ENCODE results near the gene PA2G4.

The PA2G4 gene

DNA sequence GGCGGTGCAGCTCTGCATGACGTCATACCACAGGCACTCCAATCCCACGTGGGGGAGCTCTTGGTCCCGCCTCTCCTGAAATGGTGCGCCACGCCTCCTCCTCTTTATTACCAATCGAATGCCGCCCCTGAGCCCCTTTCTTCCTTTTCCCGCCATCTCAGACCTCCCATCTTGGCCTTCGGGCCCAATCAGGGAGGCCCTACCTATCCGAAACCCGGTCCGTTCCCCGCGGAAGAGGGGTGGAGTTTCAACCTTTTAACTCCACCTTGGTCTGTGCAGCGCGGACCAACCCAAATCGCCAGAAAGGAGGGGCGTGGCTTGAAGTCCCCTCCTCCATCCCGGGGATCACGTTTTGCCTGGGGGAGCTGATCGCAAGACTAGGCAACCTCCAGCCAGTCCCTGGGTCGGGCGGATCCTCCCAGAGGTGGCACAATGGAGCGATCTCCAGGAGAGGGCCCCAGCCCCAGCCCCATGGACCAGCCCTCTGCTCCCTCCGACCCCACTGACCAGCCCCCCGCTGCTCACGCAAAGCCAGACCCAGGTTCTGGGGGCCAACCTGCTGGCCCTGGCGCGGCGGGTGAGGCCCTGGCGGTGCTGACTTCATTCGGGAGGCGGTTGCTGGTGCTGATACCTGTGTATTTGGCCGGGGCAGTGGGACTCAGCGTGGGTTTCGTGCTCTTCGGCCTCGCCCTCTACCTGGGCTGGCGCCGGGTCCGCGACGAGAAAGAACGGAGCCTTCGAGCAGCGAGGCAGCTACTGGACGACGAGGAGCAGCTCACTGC is 23.7 kb downstream of the PA2G4 start, which contains the start of gene ESYT1:
Gene ESYT1, plus strand, starts transcription at position 380 of the 782 bp plus-strand sequence. Its CDS starts 53 bp downstream, at position 433.
- DNase-seq, result peak; percentile 97 to 100

DNA sequence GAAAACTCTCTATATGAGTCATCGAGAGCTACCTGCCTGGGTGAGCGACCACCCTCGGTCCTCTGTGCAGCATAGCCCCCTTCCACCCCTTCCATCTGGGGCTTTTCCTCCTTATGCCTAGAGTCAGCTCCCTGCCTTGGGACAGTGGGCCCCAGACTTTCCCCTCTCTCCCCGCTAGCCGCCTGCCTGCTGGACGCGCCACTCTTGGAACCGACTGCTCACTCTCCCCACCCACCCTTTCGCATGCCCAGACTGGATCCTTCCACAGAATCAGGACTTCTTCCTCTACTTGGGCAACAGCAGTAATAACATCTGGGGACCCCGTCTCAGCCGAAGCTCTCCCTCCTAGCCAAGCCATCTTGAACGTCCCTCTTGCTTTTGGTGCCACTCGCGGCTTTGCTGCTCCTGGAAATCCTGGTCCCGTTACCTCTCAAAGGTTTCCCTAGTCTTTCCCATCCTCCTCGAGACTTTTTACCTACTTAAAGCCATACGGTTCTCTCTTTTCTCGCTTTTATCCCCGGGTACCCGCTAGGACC is 24.4 kb downstream of the PA2G4 start:
- DNase-seq, result peak in 1 of 2 experiments; percentile 37

DNA sequence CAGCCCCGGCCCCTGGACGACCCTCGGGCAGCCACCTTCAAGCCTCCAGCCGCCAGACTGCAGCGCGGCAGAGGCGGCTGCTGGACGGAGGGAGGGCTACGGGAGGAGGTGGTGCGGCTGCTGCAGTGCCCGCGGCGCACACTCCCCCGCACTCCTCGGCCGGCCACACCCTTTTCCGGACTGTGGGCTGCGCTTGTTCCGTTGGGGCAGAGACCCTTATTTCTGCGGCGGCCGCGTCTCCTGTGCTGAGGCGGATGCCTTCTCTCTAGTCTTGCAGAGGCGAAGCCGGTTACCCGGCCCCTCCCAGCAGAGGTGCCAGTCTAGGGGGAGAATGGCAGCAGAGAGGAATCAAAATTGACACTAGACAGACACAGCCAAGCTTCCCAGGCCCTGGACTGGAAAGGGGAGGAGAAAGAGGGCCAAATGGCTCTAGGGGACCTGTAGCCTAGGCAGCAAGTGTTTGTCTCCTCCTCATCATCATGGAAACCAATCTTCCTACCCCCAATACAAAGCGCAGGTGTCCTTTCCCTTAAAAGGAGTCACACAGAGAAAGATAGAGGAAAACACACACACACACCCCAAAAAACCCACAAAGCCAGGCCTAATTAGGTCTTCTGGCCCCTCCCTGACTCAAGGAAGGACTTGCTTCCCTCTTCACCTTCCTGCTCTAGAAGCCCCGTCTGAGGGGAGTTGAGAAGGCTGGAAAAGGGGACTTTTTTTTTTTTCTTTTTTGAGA is 25.0 kb downstream of the PA2G4 start:
- DNase-seq, result peak in 1 of 2 experiments; percentile 26

DNA sequence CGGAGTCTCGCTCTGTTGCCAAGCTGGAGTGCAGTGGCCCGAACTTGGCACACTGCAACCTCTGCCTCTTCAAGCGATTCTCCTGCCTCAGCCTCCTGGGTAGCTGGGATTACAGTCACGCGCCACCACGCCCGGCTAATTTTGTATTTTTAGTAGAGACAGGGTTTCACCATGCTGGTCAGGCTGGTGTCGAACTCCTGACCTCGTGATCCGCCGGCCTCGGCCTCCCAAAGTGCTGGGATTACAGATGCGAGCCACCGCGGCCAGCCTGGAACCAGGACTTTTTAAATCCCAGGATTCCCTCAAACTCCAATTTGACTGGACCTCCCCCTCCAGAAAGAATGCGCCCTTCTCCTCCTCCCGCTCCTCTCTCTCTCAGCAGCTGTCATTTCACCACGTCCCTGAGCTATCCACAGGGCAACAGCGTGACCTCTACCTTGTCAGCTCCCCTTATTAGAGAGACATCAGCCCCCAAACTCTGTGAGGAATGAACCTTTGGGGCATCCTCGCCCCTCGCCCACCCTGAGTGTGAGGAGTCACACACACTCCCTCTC is 25.7 kb downstream of the PA2G4 start:
- DNase-seq, result no peak

DNA sequence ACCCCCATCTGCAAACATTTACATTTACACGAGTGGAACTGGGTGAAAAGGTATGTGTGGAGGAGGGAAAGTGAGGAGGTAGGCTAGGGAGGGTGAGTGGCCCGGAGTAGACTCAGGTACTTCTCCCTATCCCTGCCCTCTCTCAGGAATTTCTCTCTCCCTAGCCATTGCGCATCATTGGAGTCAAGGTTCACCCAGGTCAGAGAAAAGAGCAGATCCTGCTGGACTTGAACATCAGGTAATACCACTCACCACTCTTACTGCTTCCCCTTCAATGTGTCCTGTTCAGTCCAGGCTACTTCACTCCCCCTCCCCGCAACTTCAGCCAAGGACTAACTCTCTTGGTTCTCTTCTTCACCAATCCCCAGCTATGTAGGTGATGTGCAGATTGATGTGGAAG is 26.5 kb downstream of the PA2G4 start:
- no peak for DNase-seq

DNA sequence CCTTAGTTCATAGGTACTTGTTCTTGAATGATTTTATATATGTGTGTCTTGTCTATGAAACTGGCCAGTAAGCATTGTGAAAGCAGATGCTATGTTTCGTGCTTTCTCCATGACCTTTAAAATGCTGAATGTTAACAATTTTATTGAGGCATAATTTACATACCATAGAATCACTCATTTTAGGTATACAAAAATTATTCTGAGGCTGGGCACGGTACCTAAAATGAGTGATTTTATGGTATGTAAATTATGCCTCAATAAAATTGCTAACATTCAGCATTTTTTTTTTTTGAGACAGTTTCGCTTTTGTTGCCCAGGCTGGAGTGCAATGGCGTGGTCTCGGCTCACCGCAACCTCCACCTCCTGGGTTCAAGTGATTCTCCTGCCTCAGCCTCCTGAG is 30.5 kb downstream of the PA2G4 start:
- DNase-seq, result no peak

DNA sequence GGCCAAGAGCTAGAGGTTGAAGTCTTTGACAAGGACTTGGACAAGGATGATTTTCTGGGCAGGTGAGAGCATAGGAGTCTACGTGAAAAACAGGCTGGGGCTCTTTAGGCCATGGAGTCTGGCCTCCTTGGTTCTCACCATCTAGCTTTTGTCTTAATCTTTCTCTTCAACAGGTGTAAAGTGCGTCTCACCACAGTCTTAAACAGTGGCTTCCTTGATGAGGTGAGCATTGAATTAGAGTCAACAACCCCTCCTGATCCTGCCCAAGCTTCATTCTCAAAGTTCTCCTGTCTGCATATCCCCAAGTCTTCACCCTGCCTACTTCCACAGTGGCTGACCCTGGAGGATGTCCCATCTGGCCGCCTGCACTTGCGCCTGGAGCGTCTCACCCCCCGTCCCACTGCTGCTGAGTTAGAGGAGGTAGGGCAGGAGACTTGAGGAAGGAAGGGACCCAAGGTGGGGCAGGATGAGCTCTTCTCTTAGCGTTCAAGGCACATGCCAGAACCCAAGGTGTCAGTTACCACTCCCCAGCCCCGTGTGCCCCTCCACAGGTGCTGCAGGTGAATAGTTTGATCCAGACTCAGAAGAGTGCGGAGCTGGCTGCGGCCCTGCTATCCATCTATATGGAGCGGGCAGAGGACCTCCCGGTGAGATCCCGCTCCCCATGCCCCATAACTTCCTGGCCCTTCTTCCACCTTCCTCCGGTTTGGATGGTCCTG is 33.7 kb downstream of the PA2G4 start:
- no peak for DNase-seq

DNA sequence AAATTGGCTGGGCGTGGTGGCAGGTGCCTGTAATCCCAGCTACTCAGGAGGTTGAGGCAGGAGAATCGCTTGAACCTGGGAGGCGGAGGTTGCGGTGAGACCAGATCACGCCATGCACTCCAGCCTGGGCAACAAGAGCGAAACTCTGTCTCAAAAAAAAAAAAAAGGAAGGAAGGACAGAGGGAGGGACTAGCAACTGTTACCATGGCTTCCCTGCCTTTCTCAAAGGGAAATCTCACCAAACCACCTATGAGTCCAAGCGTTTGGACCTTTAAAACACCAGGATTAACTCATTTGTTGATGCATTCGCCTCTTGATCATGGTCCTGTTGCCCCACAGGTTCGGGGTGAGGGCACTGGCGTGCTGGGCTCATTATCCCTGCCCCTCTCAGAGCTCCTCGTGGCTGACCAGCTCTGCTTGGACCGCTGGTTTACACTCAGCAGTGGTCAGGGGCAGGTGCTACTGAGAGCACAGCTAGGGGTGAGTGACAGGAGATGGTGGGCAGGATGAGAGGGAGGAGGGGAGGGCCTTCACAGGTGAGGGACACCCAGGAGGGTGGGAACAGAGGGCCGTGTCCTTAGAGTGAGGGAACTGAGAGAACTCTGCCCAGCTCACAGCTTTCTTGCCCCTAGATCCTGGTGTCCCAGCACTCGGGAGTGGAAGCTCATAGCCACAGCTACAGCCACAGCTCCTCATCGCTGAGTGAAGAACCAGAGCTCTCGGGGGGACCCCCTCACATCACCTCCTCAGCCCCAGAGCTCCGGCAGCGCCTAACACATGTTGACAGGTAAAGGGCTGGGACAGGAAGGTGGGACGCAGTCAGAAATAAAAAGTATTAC is 37.8 kb downstream of the PA2G4 start:
- no peak for DNase-seq

DNA sequence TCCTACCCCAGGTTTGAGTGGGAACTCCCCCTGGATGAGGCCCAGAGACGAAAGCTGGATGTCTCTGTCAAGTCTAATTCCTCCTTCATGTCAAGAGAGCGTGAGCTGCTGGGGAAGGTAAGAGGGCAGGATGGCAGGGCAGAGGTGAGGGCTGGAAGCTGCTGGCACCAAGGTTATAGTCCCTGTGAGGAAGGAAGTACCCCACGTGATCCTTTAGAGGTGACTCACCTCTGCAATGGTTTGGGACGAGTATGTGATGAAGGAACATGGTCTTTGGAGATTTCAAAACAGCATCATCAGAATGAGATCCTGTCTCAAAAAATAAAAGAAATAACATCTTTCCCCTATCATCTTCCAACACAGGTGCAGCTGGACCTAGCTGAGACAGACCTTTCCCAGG is 38.9 kb downstream of the PA2G4 start:
- DNase-seq, result no peak

DNA sequence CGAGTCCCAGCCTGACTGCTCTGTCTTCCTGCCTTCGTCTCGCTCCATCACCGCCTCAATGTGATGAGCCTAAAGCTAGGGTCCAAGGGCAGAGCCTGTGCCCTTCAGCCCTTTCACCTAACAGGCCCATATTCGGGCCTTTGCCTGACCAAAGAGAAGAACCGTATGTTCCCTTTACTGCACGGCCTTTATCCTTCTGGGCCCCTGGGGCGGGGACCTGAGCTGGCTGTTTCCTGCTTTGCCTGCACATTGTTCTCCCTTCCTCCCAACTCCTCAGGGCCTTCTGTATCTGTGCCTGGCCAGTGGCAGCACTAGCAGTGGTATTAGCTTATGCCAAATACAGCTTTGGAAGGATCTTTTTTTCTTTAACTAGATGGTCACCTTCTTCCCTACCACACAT is 39.5 kb downstream of the PA2G4 start:
- no peak for DNase-seq

DNA sequence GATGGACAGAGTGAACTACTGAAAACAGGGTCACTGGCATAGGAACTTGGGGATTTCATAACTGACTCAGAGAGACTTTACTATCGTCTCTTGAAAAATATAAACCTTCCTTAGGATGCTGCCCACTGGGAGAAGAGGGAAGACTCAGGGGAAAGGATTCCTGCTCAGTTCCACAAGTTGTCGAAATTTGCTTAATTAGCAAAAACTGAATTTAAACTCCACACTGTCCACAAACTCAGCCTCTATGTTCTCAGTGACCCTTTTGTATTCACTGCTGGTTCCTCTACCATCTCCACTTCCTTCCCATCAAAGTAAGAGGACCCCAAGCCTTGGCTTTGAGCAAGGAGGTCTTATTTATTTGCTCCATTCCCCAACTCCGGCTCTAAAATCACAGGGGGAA is 40.9 kb downstream of the PA2G4 start:
- no peak for DNase-seq

DNA sequence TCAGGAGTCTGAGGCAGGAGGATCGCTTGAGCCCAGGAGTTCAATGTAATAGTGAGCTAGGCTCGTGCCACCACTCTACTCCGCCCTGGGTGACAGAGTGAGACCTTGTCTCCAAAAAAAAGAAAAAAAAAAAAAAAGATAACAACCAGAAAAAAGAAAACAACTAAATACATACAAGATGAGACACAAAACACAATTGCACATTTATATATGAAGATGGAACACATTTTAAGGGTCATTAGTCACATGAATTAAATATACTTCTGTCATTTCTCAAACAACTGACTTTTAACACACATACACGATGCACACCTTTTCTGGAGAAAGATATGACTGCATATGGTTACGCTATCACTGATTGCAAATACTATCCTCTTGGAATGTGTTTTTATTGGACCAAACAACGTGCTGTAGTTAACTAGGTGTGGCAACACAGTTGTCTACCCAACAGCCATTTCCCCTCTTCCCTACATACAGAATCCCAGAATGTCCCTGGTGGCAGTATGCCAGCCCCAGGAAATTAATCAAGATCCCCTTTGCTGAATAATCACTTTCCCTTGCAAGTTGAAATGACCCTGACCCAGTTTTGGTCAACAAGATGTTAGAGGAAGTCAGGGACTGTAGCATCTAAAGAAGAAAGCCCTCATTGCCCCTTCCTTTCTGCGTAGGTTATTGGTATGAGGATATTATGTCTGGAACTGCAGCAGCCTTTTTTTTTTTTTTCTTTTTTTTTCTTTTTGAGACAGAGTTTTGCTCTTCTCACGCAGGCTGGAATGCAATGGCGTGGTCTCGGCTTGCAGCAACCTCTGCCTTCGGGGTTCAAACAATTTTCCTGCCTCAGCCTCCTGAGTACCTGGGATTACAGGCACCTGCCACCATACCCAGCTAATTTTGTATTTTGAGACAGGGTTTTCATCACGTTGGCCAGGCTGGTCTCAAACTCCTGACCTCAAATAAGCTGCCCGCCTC is 42.4 kb downstream of the PA2G4 start:
- DNase-seq, result no peak

DNA sequence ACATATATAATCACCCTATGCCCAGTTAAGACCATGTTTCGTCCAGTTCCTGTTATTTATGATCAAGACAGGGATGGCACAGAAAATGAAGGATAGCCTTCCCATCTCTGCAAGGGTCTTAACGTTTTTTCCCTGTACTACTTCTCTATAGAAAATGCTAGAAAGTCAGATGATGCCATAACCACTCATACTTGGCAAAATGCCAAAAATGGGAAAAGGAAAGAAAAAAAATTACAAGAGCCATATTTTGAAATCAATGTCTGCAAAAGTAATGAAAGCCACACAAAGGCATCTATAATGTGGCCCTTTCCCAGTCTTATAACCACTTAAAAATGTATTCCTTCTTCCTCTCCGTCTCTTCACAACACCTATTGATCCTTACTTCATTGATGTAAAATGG is 46.2 kb downstream of the PA2G4 start:
- no peak for DNase-seq

DNA sequence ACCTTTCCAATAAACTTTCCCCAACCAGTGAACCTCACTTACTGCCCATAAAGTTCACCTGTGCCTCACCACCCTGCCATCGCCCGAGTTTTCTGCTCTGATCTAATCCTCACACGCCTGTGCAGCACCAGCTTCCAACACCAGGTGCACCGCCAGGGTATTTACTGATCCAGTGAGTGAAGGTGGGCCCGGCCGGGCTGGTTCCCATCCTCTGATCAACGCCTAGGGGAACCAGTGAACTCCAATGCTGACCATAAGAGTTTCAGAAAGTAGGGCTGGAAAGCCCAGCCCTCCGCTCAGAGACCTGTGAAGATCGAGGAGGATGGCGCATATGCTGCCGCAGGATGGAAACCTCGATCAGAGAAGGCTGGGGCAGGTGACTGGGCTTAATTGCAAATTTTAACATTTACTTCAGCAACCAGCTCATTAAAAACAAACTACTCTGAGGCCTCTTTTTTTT is 47.3 kb downstream of the PA2G4 start:
- peak; percentile 14 to 56 for DNase-seq

DNA sequence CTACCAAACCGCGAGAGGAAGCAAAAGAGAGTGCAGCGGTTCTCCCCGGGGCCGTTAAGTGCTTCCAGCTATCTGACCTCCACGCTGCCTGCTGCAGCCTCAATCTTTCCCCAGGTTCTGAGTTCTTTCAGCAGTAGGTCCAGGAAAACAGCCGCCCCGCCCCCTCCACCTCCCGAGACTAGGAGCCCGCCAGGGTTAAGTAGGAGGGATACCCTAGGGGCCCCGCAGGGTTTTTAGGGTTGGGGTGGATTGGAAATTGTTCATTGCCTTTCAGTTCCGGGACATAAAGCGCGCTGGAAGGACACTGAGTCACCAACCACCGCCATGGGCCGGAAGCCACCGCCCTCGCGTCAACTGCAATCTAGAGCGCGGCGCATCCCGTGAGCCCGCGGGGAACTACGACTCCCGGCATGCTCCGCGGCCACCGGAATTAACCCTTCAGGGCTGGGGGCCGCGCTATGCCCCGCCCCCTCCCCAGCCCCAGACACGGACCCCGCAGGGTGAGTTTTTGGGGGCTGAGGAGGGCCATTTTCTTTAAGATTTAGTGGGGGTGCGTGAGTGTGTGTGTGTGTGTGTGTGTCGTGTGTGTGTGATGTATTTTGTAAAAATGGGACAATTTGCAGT is 47.9 kb downstream of the PA2G4 start, which contains the start of gene MYL6B:
Gene MYL6B, plus strand, starts transcription at position 456 of the 624 bp plus-strand sequence. CDS start 1,332 bp downstream, outside the sequence.
- DNase-seq, result peak; percentile 76 to 93

DNA sequence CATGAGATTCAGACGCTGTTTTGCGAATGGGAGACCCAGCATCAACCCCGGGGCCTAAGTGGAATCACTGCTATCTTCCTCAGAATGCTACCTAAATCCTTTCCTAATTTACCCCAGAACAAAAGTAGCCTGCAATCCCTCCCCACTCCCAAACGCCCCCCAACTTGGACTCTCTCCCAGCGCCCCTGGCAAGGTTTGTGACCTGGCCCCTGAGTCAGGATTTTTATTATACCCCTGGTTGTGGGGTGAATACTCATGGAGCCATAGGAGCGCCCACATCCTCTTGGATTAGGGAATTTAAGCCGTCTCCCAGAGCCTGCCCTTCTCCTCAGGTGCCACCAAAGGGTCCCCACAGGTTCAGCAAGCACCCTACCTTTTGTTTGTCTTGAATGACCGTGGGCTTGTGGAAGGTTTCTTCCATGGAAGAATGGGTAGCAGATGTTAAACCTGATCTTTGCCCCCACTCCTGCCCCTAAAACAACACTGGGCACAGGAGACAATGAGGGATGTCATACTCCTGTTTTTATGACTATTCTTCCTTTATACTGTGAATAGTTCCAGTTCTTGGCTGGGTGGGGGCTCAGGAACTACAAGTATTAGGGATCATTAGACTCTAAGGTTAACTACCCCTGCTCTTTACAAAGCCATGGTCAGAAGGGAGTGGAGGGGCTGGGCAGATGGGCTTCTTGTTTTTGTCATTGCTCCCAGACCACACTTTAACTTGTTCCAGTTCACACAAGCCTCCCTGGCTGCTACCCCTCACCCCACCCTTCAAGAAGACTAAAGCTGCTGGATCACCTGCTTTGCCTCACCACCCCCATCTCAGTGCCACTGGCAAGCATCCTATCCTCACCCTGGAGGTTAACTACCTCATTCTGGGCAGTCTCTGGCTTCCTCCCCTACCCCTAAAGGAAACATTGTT is 48.7 kb downstream of the PA2G4 start:
- DNase-seq, result no peak

DNA sequence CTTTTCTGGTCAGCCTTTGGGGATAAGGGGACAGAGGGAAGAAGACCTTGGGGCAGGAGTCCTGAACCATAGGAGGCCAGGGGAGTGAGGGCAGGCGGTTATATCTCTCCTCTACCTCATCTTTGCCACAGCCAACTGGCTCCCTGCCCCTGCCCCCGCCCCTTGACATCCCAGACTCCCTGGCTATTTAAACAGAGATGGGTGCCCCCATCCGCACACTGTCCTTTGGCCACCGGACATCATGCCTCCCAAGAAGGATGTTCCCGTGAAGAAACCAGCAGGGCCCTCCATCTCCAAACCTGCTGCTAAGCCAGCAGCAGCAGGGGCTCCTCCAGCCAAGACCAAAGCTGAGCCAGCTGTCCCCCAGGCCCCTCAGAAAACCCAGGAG is 49.3 kb downstream of the PA2G4 start:
- no peak for DNase-seq

DNA sequence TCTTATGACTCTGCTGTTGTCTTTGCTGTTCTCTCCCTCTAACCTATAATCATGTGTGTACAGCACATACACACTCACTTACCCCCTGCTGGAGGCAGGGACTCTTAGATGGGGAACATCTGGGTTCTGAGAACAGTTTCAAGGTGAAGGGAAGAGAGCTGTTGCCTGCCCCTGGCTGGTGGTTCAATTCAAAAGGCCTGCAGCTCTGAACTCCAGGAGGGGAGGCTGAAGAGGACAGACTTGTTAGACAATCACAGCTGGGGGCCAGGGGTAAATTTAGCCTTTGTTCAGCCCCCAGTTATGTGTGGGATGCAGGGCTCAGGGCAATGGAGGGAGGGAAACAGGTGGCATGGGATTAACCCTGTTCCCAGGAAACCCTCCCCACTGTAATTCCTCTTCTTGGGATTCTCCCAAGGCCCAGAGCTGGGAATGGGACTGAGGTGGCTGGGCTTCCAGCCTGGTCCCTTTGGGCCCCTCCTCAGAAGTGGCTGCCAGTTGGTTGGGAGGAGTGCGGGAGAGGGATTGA is 50.0 kb downstream of the PA2G4 start:
- DNase-seq, result no peak

DNA sequence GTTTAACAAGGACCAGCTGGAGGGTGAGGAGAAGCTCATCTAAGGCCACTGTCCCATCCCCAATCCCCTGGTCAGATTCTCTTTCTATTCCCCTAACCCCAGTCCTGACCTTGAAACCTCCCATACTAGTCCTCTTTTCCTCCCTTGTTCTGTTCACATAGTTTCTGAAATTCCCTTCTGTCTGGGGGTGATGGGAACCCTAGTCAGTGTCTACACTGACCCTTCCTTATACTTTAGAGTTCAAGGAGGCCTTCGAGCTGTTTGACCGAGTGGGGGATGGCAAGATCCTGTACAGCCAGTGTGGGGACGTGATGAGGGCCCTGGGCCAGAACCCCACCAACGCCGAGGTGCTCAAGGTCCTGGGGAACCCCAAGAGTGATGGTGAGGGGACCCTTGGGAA is 50.5 kb downstream of the PA2G4 start:
- DNase-seq, result no peak
